Measurements from ENCODE around the gene PDIK1L. TPM values are rescaled to one million over a fixed set of nuclear protein-coding genes. Genes with fewer than 3 reads are reported as not detected.

The PDIK1L gene
- total RNA-seq, 1 donor from 2014 or later: 12.0 TPM

DNA sequence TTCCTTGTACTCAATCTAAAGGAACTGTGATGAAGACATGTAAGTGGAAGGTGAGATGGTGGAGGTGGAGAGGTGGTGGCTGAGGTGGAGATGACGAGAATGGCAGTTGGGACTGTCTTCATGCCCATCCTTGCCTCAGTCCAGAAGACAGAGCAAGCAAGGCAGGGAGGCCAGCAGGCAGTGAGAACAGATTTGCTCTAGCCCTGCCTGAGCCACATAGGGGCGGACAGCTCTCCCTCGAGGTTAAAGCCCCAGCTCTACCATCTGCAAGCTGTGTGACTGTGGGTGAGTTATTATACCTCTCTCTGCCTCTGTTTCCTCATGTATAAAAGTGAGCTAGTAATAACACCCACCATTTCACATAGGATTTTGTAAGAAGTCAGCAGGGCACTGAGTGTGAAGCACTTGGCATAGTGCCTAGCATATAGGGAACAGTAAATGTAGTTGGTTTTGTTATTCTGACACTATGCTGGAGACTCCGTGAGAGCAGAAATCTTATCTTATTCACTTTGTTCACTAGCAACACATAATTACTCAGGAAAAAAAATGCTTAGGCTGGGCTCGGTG, 42.4 kb downstream of the PDIK1L start:
- Histone ChIP-seq H3K9ac (no peak overlapping the region), H2AFZ (replicated peaks) (no peak overlapping the region), H3K9me3 (ENCODE audit: low read depth) (no peaks in the 10 kb centered on the region), H3K27me3 (peaks cover 97% of the 10 kb centered on the region), H4K20me1 (ENCODE audit: low read depth) (peaks cover 17% of the 10 kb centered on the region), H3K79me2 (ENCODE audit: low read depth) (no peaks in the 10 kb centered on the region), H3K4me2 (peak overlapping the region; percentile 87), H3F3A (ENCODE audit: low read depth) (peaks cover 23% of the 10 kb centered on the region), H3K4me1 (peaks cover 45% of the 10 kb centered on the region), H3K27ac (no peak overlapping the region), H3K4me3 (no peak overlapping the region), H3K36me3 (no peaks in the 10 kb centered on the region)
- no peaks in the 10 kb centered on the region for H3K9me3 Mint-ChIP-seq
- DNase-seq (ENCODE audit: low spot score): no peak
- TF ChIP-seq EZH2 (IDR thresholded peaks at IDR 0.05) (no peak), EZH2phosphoT487 (IDR thresholded peaks at IDR 0.05) (no peak)
- TF ChIP-seq, protein P1, sequence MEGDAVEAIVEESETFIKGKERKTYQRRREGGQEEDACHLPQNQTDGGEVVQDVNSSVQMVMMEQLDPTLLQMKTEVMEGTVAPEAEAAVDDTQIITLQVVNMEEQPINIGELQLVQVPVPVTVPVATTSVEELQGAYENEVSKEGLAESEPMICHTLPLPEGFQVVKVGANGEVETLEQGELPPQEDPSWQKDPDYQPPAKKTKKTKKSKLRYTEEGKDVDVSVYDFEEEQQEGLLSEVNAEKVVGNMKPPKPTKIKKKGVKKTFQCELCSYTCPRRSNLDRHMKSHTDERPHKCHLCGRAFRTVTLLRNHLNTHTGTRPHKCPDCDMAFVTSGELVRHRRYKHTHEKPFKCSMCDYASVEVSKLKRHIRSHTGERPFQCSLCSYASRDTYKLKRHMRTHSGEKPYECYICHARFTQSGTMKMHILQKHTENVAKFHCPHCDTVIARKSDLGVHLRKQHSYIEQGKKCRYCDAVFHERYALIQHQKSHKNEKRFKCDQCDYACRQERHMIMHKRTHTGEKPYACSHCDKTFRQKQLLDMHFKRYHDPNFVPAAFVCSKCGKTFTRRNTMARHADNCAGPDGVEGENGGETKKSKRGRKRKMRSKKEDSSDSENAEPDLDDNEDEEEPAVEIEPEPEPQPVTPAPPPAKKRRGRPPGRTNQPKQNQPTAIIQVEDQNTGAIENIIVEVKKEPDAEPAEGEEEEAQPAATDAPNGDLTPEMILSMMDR (IDR thresholded peaks at IDR 0.05): no peak
- peaks cover 12% of the 10 kb centered on the region for H3K27me3 Mint-ChIP-seq (ENCODE audit: insufficient read depth, low read depth)
- H3K4me3 Mint-ChIP-seq: peak overlapping the region; percentile 13
- peaks cover 54% of the 10 kb centered on the region for H3K4me1 Mint-ChIP-seq
- H3K27ac Mint-ChIP-seq: no peak overlapping the region
- H3K36me3 Mint-ChIP-seq: no peaks in the 10 kb centered on the region

- no peaks in the 10 kb centered on the region for H3K79me2 ChIP-seq (ENCODE audit: low read depth)
- H3K27ac ChIP-seq: no peak overlapping the region
- H3K4me3 Mint-ChIP-seq: peak overlapping the region; percentile 50
- no peak overlapping the region for H3K9ac ChIP-seq
- no peaks in the 10 kb centered on the region for H3K36me3 ChIP-seq
- peaks cover 51% of the 10 kb centered on the region for H3K4me1 ChIP-seq
- peak overlapping the region; percentile 87 for H3K4me2 ChIP-seq
- H3K4me1 Mint-ChIP-seq: peaks cover 61% of the 10 kb centered on the region
- H3K27me3 ChIP-seq: peaks cover 95% of the 10 kb centered on the region
- peak overlapping the region; percentile 38 for H3K4me3 ChIP-seq
- no peaks in the 10 kb centered on the region for H3K9me3 Mint-ChIP-seq
- H3K27me3 Mint-ChIP-seq (ENCODE audit: insufficient read depth, low read depth): peaks cover 14% of the 10 kb centered on the region
- TF ChIP-seq, protein P1 (IDR thresholded peaks at IDR 0.05): no peak
- TF ChIP-seq EZH2 (IDR thresholded peaks at IDR 0.05): no peak
- TF ChIP-seq EZH2phosphoT487 (IDR thresholded peaks at IDR 0.05): no peak
- H3F3A ChIP-seq (ENCODE audit: low read depth): peaks cover 23% of the 10 kb centered on the region
- H2AFZ ChIP-seq (replicated peaks): no peak overlapping the region
- no peaks in the 10 kb centered on the region for H3K36me3 Mint-ChIP-seq
- H3K27ac Mint-ChIP-seq: peak overlapping the region; percentile 94
- peak; percentile 90 for DNase-seq (ENCODE audit: low spot score)
- no peaks in the 10 kb centered on the region for H3K9me3 ChIP-seq (ENCODE audit: low read depth)
- peaks cover 17% of the 10 kb centered on the region for H4K20me1 ChIP-seq (ENCODE audit: low read depth)
Measured at GRCh38 chr1:26154750-26155149, 43.1 kb downstream of the PDIK1L start.

DNA sequence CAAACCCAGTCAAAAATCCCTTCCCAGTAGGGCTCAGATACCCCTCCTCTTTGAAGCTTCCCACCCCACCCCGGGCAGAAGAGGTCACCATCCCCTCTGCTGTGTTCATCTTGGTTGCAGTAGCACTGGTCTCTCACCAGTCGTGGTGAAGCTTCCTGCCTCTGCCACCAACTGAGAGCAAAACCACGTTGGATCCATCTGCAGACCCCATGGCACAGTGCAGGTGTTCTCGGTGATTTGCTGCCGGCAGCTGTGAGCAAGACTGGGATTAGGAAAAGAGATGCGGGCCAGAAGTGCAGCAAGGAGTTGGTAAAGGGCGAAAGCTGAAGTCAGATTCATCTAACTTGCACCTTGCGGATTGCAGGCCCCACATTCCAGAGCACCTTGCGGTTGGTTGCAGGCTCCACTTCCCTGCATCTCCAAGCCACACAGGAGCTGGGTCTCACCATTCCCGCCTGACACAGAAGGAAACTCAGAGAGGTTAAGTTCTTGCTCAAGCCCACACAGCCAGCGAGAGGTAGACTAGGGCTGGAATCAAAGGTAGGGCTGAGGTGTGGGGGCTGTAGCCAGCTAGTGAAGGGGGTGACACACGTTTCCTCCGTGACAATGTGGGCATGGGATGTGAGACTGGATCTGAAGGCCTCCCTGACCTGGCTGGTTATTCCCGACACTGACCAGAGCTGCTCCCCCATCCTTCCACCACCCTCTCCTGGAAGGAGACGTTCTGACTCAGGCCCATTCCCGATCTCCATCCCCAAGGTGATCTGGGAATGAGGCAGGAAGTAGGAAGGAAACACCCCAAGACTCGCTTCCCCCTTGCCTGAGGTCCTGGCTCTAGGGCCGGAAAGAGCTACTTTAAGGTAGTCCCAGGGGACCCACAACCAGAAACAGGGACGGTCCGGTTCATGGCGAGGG, 44.0 kb downstream of the PDIK1L start:
- H3K9me3 ChIP-seq (ENCODE audit: low read depth): no peaks in the 10 kb centered on the region
- no peaks in the 10 kb centered on the region for H3K36me3 ChIP-seq
- Mint-ChIP-seq H3K4me1 (peaks cover 59% of the 10 kb centered on the region), H3K36me3 (no peaks in the 10 kb centered on the region), H3K27ac (peak overlapping the region; percentile 94), H3K9me3 (no peaks in the 10 kb centered on the region), H3K4me3 (peak overlapping the region; percentile 73), H3K27me3 (ENCODE audit: insufficient read depth, low read depth) (peaks cover 16% of the 10 kb centered on the region)
- peaks cover 95% of the 10 kb centered on the region for H3K27me3 ChIP-seq
- H4K20me1 ChIP-seq (ENCODE audit: low read depth): peaks cover 17% of the 10 kb centered on the region
- DNase-seq (ENCODE audit: low spot score): no peak
- peaks cover 54% of the 10 kb centered on the region for H3K4me1 ChIP-seq
- TF ChIP-seq EZH2phosphoT487 (IDR thresholded peaks at IDR 0.05) (no peak), EZH2 (IDR thresholded peaks at IDR 0.05) (no peak)
- TF ChIP-seq, protein P1 (IDR thresholded peaks at IDR 0.05): no peak
- peaks cover 23% of the 10 kb centered on the region for H3F3A ChIP-seq (ENCODE audit: low read depth)
- no peaks in the 10 kb centered on the region for H3K79me2 ChIP-seq (ENCODE audit: low read depth)
- peak overlapping the region; percentile 2 for H2AFZ ChIP-seq (replicated peaks)
- H3K4me3 ChIP-seq: peak overlapping the region; percentile 38
- no peak overlapping the region for H3K27ac ChIP-seq
- H3K9ac ChIP-seq: no peak overlapping the region
- peak overlapping the region; percentile 87 for H3K4me2 ChIP-seq
